ENCODE data around the gene SH2D4B.

DNA sequence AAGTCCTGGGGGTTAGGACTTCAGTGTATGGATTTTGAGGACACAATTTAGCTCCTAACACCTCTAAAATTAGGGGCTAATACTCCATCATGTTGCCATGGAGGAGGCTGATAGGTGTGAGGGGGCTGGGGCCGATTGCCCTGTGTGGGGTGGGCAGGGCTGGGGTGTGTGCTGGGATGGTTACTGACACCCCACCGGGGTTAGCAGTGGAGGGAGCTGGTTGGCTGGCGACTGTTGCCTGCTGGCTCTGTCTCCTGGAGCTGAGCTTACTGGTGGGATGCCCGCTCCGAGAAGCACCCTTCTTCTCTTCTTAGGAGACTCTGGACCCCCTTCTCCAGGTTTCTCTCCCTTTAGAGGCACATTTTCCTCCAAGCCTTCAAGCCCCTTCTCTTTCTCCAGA, 22.2 kb upstream of the SH2D4B start:
- TF ChIP-seq, protein P1, sequence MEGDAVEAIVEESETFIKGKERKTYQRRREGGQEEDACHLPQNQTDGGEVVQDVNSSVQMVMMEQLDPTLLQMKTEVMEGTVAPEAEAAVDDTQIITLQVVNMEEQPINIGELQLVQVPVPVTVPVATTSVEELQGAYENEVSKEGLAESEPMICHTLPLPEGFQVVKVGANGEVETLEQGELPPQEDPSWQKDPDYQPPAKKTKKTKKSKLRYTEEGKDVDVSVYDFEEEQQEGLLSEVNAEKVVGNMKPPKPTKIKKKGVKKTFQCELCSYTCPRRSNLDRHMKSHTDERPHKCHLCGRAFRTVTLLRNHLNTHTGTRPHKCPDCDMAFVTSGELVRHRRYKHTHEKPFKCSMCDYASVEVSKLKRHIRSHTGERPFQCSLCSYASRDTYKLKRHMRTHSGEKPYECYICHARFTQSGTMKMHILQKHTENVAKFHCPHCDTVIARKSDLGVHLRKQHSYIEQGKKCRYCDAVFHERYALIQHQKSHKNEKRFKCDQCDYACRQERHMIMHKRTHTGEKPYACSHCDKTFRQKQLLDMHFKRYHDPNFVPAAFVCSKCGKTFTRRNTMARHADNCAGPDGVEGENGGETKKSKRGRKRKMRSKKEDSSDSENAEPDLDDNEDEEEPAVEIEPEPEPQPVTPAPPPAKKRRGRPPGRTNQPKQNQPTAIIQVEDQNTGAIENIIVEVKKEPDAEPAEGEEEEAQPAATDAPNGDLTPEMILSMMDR (IDR thresholded peaks at IDR 0.05) = no peak
- TF ChIP-seq, protein P2, sequence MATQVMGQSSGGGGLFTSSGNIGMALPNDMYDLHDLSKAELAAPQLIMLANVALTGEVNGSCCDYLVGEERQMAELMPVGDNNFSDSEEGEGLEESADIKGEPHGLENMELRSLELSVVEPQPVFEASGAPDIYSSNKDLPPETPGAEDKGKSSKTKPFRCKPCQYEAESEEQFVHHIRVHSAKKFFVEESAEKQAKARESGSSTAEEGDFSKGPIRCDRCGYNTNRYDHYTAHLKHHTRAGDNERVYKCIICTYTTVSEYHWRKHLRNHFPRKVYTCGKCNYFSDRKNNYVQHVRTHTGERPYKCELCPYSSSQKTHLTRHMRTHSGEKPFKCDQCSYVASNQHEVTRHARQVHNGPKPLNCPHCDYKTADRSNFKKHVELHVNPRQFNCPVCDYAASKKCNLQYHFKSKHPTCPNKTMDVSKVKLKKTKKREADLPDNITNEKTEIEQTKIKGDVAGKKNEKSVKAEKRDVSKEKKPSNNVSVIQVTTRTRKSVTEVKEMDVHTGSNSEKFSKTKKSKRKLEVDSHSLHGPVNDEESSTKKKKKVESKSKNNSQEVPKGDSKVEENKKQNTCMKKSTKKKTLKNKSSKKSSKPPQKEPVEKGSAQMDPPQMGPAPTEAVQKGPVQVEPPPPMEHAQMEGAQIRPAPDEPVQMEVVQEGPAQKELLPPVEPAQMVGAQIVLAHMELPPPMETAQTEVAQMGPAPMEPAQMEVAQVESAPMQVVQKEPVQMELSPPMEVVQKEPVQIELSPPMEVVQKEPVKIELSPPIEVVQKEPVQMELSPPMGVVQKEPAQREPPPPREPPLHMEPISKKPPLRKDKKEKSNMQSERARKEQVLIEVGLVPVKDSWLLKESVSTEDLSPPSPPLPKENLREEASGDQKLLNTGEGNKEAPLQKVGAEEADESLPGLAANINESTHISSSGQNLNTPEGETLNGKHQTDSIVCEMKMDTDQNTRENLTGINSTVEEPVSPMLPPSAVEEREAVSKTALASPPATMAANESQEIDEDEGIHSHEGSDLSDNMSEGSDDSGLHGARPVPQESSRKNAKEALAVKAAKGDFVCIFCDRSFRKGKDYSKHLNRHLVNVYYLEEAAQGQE (IDR thresholded peaks at IDR 0.05; ENCODE audit: insufficient read depth in 1 of 2, low read depth in 2 of 2, low read length in 1 of 2) = no peak
- no peak for TF ChIP-seq POLR2AphosphoS5 (IDR thresholded peaks at IDR 0.05; ENCODE audit: low read depth, low read length)
